ENCODE data around the gene PLA2G15. TPM values are rescaled to one million over a fixed set of nuclear protein-coding genes. Genes with fewer than 3 reads are reported as not detected.
A peak's percentile ranks its signal among the peaks of the same experiment; 100 is the strongest.
"Not testable (repeated sequence)": the region's sequence is repeated elsewhere in the genome, so short reads cannot be mapped to it uniquely, and the experiment has no call there.

The PLA2G15 gene
- polyA plus RNA-seq, 4 donors: 5.4 to 19.8 (median 6.5) TPM

- FAIRE-seq; H3K4me1 ChIP-seq (ENCODE audit: control insufficient read depth in 3 of 3, insufficient read depth in 2 of 3, low read depth in 1 of 3, low read length in 2 of 3); H3K9me3 ChIP-seq (ENCODE audit: control insufficient read depth in 2 of 2, insufficient read depth in 1 of 2, low read depth in 1 of 2, low read length in 1 of 2); H3K4me3 ChIP-seq (ENCODE audit: low read depth in 1 of 3, low read length in 3 of 3); DNase-seq; H3K27ac ChIP-seq (ENCODE audit: low read depth in 1 of 3, low read length in 2 of 3); H3K27me3 ChIP-seq (ENCODE audit: control insufficient read depth in 3 of 3, insufficient read depth in 3 of 3, low read length in 3 of 3): not testable (repeated sequence)
- 87 to 93% (median 90%) methylated on average over 9 of the region's 9 CpGs for WGBS, 3 donors
- peaks cover 0 to 46% (median 7%) of the 10 kb centered on the region in 3 donors for H3K36me3 ChIP-seq (ENCODE audit: control insufficient read depth in 3 of 3, insufficient read depth in 2 of 3, low read depth in 1 of 3, low read length in 3 of 3)
Observed at GRCh38 chr16:68288796-68289195, 43.6 kb downstream of the PLA2G15 start.

GRCh38 chr16:68289202-68289601 is 44.0 kb downstream of the PLA2G15 start:
- FAIRE-seq (no peak), DNase-seq (no peak)
- Histone ChIP-seq H3K9me3 (ENCODE audit: control insufficient read depth in 2 of 2, insufficient read depth in 1 of 2, low read depth in 1 of 2, low read length in 1 of 2) (no peaks in the 10 kb centered on the region), H3K36me3 (ENCODE audit: control insufficient read depth in 3 of 3, insufficient read depth in 2 of 3, low read depth in 1 of 3, low read length in 3 of 3) (peaks cover 0 to 50% (median 6%) of the 10 kb centered on the region in 3 donors), H3K4me3 (ENCODE audit: low read depth in 1 of 3, low read length in 3 of 3) (no peak overlapping the region), H3K27me3 (ENCODE audit: control insufficient read depth in 3 of 3, insufficient read depth in 3 of 3, low read length in 3 of 3) (no peaks in the 10 kb centered on the region), H3K4me1 (ENCODE audit: control insufficient read depth in 3 of 3, insufficient read depth in 2 of 3, low read depth in 1 of 3, low read length in 2 of 3) (peaks cover 0 to 3% (median 0%) of the 10 kb centered on the region in 3 donors), H3K27ac (ENCODE audit: low read depth in 1 of 3, low read length in 2 of 3) (peak overlapping the region in 1 of 3 donors; percentile 65)
- WGBS, 3 donors: 84 to 97% (median 96%) methylated on average over 2 of the region's 2 CpGs

- FAIRE-seq (no peak), DNase-seq (peak in 1 of 2 donors; percentile 18)
- Histone ChIP-seq H3K9me3 (ENCODE audit: control insufficient read depth in 2 of 2, insufficient read depth in 1 of 2, low read depth in 1 of 2, low read length in 1 of 2) (no peaks in the 10 kb centered on the region), H3K27ac (ENCODE audit: low read depth in 1 of 3, low read length in 2 of 3) (peak overlapping the region in 1 of 3 donors; percentile 76), H3K27me3 (ENCODE audit: control insufficient read depth in 3 of 3, insufficient read depth in 3 of 3, low read length in 3 of 3) (no peaks in the 10 kb centered on the region), H3K36me3 (ENCODE audit: control insufficient read depth in 3 of 3, insufficient read depth in 2 of 3, low read depth in 1 of 3, low read length in 3 of 3) (peaks cover 4 to 55% (median 6%) of the 10 kb centered on the region in 3 donors), H3K4me1 (ENCODE audit: control insufficient read depth in 3 of 3, insufficient read depth in 2 of 3, low read depth in 1 of 3, low read length in 2 of 3) (peaks cover 0 to 3% (median 0%) of the 10 kb centered on the region in 3 donors), H3K4me3 (ENCODE audit: low read depth in 1 of 3, low read length in 3 of 3) (no peak overlapping the region)
- WGBS, 3 donors: 59 to 72% (median 61%) methylated on average over 4 of the region's 4 CpGs
Observed at GRCh38 chr16:68289621-68290329, 44.6 kb downstream of the PLA2G15 start.

GRCh38 chr16:68290450-68290849 is 45.3 kb downstream of the PLA2G15 start:
- Histone ChIP-seq H3K36me3 (ENCODE audit: control insufficient read depth in 3 of 3, insufficient read depth in 2 of 3, low read depth in 1 of 3, low read length in 3 of 3) (peaks cover 4 to 57% (median 6%) of the 10 kb centered on the region in 3 donors), H3K27me3 (ENCODE audit: control insufficient read depth in 3 of 3, insufficient read depth in 3 of 3, low read length in 3 of 3) (no peaks in the 10 kb centered on the region), H3K9me3 (ENCODE audit: control insufficient read depth in 2 of 2, insufficient read depth in 1 of 2, low read depth in 1 of 2, low read length in 1 of 2) (no peaks in the 10 kb centered on the region), H3K4me3 (ENCODE audit: low read depth in 1 of 3, low read length in 3 of 3) (no peak overlapping the region), H3K27ac (ENCODE audit: low read depth in 1 of 3, low read length in 2 of 3) (peak overlapping the region in 1 of 3 donors; percentile 76), H3K4me1 (ENCODE audit: control insufficient read depth in 3 of 3, insufficient read depth in 2 of 3, low read depth in 1 of 3, low read length in 2 of 3) (peaks cover 0 to 3% (median 0%) of the 10 kb centered on the region in 3 donors)
- no peak for FAIRE-seq
- WGBS, 3 donors: 80 to 87% (median 86%) methylated on average over 6 of the region's 6 CpGs
- no peak for DNase-seq

GRCh38 chr16:68291227-68291626 is 46.1 kb downstream of the PLA2G15 start:
- FAIRE-seq (no peak), DNase-seq (no peak)
- Histone ChIP-seq H3K36me3 (ENCODE audit: control insufficient read depth in 3 of 3, insufficient read depth in 2 of 3, low read depth in 1 of 3, low read length in 3 of 3) (peaks cover 4 to 60% (median 7%) of the 10 kb centered on the region in 3 donors), H3K27ac (ENCODE audit: low read depth in 1 of 3, low read length in 2 of 3) (no peak overlapping the region), H3K4me1 (ENCODE audit: control insufficient read depth in 3 of 3, insufficient read depth in 2 of 3, low read depth in 1 of 3, low read length in 2 of 3) (peaks cover 0 to 3% (median 0%) of the 10 kb centered on the region in 3 donors), H3K27me3 (ENCODE audit: control insufficient read depth in 3 of 3, insufficient read depth in 3 of 3, low read length in 3 of 3) (no peaks in the 10 kb centered on the region), H3K9me3 (ENCODE audit: control insufficient read depth in 2 of 2, insufficient read depth in 1 of 2, low read depth in 1 of 2, low read length in 1 of 2) (no peaks in the 10 kb centered on the region), H3K4me3 (ENCODE audit: low read depth in 1 of 3, low read length in 3 of 3) (no peak overlapping the region)
- 84 to 92% (median 90%) methylated on average over 4 of the region's 4 CpGs for WGBS, 3 donors

- DNase-seq (no peak), FAIRE-seq (no peak)
- H3K27me3 ChIP-seq (ENCODE audit: control insufficient read depth in 3 of 3, insufficient read depth in 3 of 3, low read length in 3 of 3): no peaks in the 10 kb centered on the region
- H3K4me1 ChIP-seq (ENCODE audit: control insufficient read depth in 3 of 3, insufficient read depth in 2 of 3, low read depth in 1 of 3, low read length in 2 of 3): peaks cover 0 to 3% (median 0%) of the 10 kb centered on the region in 3 donors
- peaks cover 10 to 65% (median 12%) of the 10 kb centered on the region in 3 donors for H3K36me3 ChIP-seq (ENCODE audit: control insufficient read depth in 3 of 3, insufficient read depth in 2 of 3, low read depth in 1 of 3, low read length in 3 of 3)
- no peak overlapping the region for H3K4me3 ChIP-seq (ENCODE audit: low read depth in 1 of 3, low read length in 3 of 3)
- no peak overlapping the region for H3K27ac ChIP-seq (ENCODE audit: low read depth in 1 of 3, low read length in 2 of 3)
- 94 to 99% (median 96%) methylated on average over 5 of the region's 5 CpGs for WGBS, 3 donors
- no peaks in the 10 kb centered on the region for H3K9me3 ChIP-seq (ENCODE audit: control insufficient read depth in 2 of 2, insufficient read depth in 1 of 2, low read depth in 1 of 2, low read length in 1 of 2)
Observed at GRCh38 chr16:68292425-68292824, 47.3 kb downstream of the PLA2G15 start.

- H3K27me3 ChIP-seq (ENCODE audit: control insufficient read depth in 3 of 3, insufficient read depth in 3 of 3, low read length in 3 of 3): no peaks in the 10 kb centered on the region
- H3K4me1 ChIP-seq (ENCODE audit: control insufficient read depth in 3 of 3, insufficient read depth in 2 of 3, low read depth in 1 of 3, low read length in 2 of 3): peaks cover 0 to 10% (median 0%) of the 10 kb centered on the region in 3 donors
- peaks cover 12 to 62% (median 28%) of the 10 kb centered on the region in 3 donors for H3K36me3 ChIP-seq (ENCODE audit: control insufficient read depth in 3 of 3, insufficient read depth in 2 of 3, low read depth in 1 of 3, low read length in 3 of 3)
- H3K4me3 ChIP-seq (ENCODE audit: low read depth in 1 of 3, low read length in 3 of 3): no peak overlapping the region
- H3K27ac ChIP-seq (ENCODE audit: low read depth in 1 of 3, low read length in 2 of 3): no peak overlapping the region
- DNase-seq (no peak), FAIRE-seq (no peak)
- 83 to 88% (median 87%) methylated on average over 11 to 12 of the region's 12 CpGs for WGBS, 3 donors
- no peaks in the 10 kb centered on the region for H3K9me3 ChIP-seq (ENCODE audit: control insufficient read depth in 2 of 2, insufficient read depth in 1 of 2, low read depth in 1 of 2, low read length in 1 of 2)
Observed at GRCh38 chr16:68296291-68296690, 51.1 kb downstream of the PLA2G15 start.

GRCh38 chr16:68296693-68297092 is 51.5 kb downstream of the PLA2G15 start:
- DNase-seq (no peak), FAIRE-seq (no peak)
- H3K4me3 ChIP-seq (ENCODE audit: low read depth in 1 of 3, low read length in 3 of 3): no peak overlapping the region
- H3K4me1 ChIP-seq (ENCODE audit: control insufficient read depth in 3 of 3, insufficient read depth in 2 of 3, low read depth in 1 of 3, low read length in 2 of 3): peaks cover 0 to 10% (median 0%) of the 10 kb centered on the region in 3 donors
- 87 to 92% (median 89%) methylated on average over 6 of the region's 6 CpGs for WGBS, 3 donors
- peaks cover 12 to 60% (median 28%) of the 10 kb centered on the region in 3 donors for H3K36me3 ChIP-seq (ENCODE audit: control insufficient read depth in 3 of 3, insufficient read depth in 2 of 3, low read depth in 1 of 3, low read length in 3 of 3)
- H3K27ac ChIP-seq (ENCODE audit: low read depth in 1 of 3, low read length in 2 of 3): no peak overlapping the region
- H3K9me3 ChIP-seq (ENCODE audit: control insufficient read depth in 2 of 2, insufficient read depth in 1 of 2, low read depth in 1 of 2, low read length in 1 of 2): no peaks in the 10 kb centered on the region
- no peaks in the 10 kb centered on the region for H3K27me3 ChIP-seq (ENCODE audit: control insufficient read depth in 3 of 3, insufficient read depth in 3 of 3, low read length in 3 of 3)
